ENCODE data around the gene CCDC89.

The CCDC89 gene

GRCh38 chr11:85652786-85653447 is 33.1 kb downstream of the CCDC89 start:
- DNase-seq (ENCODE audit: extremely low read depth, low read depth), result no peak

GRCh38 chr11:85651118-85651517 is 34.9 kb downstream of the CCDC89 start:
- no peak for DNase-seq (ENCODE audit: extremely low read depth, low read depth)
- no peak overlapping the region for H3K4me3 ChIP-seq (replicated peaks; ENCODE audit: low read depth, low read length)
- no peak for TF ChIP-seq CTCF (IDR thresholded peaks at IDR 0.05; ENCODE audit: low read depth, low read length, missing control alignments)

More at GRCh38 chr11:85652786-85653447, 33.1 kb downstream of the CCDC89 start:
- no peak for TF ChIP-seq CTCF (IDR thresholded peaks at IDR 0.05; ENCODE audit: low read depth, low read length, missing control alignments)
- no peak overlapping the region for H3K4me3 ChIP-seq (replicated peaks; ENCODE audit: low read depth, low read length)

- TF ChIP-seq CTCF (IDR thresholded peaks at IDR 0.05; ENCODE audit: low read depth, low read length, missing control alignments), result no peak
- peak within 1 kb of the TSS; percentile 58 for H3K4me3 ChIP-seq (replicated peaks; ENCODE audit: low read depth, low read length)
- peak; percentile 56 for DNase-seq (ENCODE audit: extremely low read depth, low read depth)
Measured at GRCh38 chr11:85647604-85648299, 38.2 kb downstream of the CCDC89 start, which contains the start of gene TMEM126A. TMEM126A (plus strand) TSS chr11:85647967; CDS start chr11:85650256, 2,289 bp downstream.

GRCh38 chr11:85647078-85647477 is 38.9 kb downstream of the CCDC89 start:
- no peak for TF ChIP-seq CTCF (IDR thresholded peaks at IDR 0.05; ENCODE audit: low read depth, low read length, missing control alignments)
- peak overlapping the region; percentile 58 for H3K4me3 ChIP-seq (replicated peaks; ENCODE audit: low read depth, low read length)
- no peak for DNase-seq (ENCODE audit: extremely low read depth, low read depth)

- TF ChIP-seq CTCF (IDR thresholded peaks at IDR 0.05; ENCODE audit: low read depth, low read length, missing control alignments), result no peak
- H3K4me3 ChIP-seq (replicated peaks; ENCODE audit: low read depth, low read length), result no peak overlapping the region
- no peak for DNase-seq (ENCODE audit: extremely low read depth, low read depth)
Measured at GRCh38 chr11:85643191-85643614, 42.8 kb downstream of the CCDC89 start.

- DNase-seq (ENCODE audit: extremely low read depth, low read depth), result no peak
- no peak for TF ChIP-seq CTCF (IDR thresholded peaks at IDR 0.05; ENCODE audit: low read depth, low read length, missing control alignments)
- no peak overlapping the region for H3K4me3 ChIP-seq (replicated peaks; ENCODE audit: low read depth, low read length)
Measured at GRCh38 chr11:85634747-85635146, 51.2 kb downstream of the CCDC89 start.

Measured in HFF-Myc (cell line).